Parathyroid adenoma (tissue), 2 donors: Measurements from ENCODE around the gene SUGP2.
"Not testable (repeated sequence)": the region's sequence is repeated elsewhere in the genome, so short reads cannot be mapped to it uniquely, and the experiment has no call there.

ENCODE experiments used
- H2AFZ ChIP-seq: fragments of 300-600 bp; sonication (generic); one replicate; pipeline ENCODE4 v1.7.0; 2017; ENCODE audit warnings: antibody characterized with exemption, mild to moderate bottlenecking
- H3K27ac ChIP-seq: fragments of 300-600 bp; sonication (generic); one replicate; pipeline ENCODE4 v1.7.0; 2017
- H3K27me3 ChIP-seq: fragments of 300-600 bp; sonication (generic); one replicate; pipeline ENCODE4 v1.7.0; 2017; ENCODE audit warnings: low read length; ENCODE audit not compliant: control insufficient read depth, insufficient read depth
- H3K36me3 ChIP-seq: fragments of 300-600 bp; sonication (generic); one replicate; pipeline ENCODE4 v1.7.0; 2017; ENCODE audit warnings: low read length; ENCODE audit not compliant: control insufficient read depth, insufficient read depth
- H3K4me1 ChIP-seq: fragments of 300-600 bp; sonication (generic); one replicate; pipeline ENCODE4 v1.7.0; 2017; ENCODE audit warnings: control low read depth
- H3K4me2 ChIP-seq: fragments of 300-600 bp; sonication (generic); one replicate; pipeline ENCODE4 v1.7.0; 2017; ENCODE audit warnings: low read length
- H3K4me3 ChIP-seq: fragments of 300-600 bp; sonication (generic); one replicate; pipeline ENCODE4 v1.7.0; 2017; ENCODE audit warnings: low read depth, low read length
- H3K79me2 ChIP-seq: fragments of 300-600 bp; sonication (generic); one replicate; pipeline ENCODE4 v1.7.0; 2017; ENCODE audit warnings: control low read depth
- H3K9ac ChIP-seq: fragments of 300-600 bp; sonication (generic); one replicate; pipeline ENCODE4 v1.7.0; 2017; ENCODE audit warnings: mild to moderate bottlenecking
- H3K9me3 ChIP-seq: fragments of 300-600 bp; sonication (generic); one replicate; pipeline ENCODE4 v1.7.0; 2017; ENCODE audit warnings: low read length; ENCODE audit not compliant: control insufficient read depth
- TF ChIP-seq, protein P1 (sequence below): fragments of 300-600 bp; sonication (generic); IDR thresholded peaks from one replicate; pipeline ENCODE4 v1.7.0; 2017; ENCODE audit warnings: antibody characterized with exemption, mild to moderate bottlenecking
- donor health status: primary hyperparathyroidism.

The SUGP2 gene

DNA sequence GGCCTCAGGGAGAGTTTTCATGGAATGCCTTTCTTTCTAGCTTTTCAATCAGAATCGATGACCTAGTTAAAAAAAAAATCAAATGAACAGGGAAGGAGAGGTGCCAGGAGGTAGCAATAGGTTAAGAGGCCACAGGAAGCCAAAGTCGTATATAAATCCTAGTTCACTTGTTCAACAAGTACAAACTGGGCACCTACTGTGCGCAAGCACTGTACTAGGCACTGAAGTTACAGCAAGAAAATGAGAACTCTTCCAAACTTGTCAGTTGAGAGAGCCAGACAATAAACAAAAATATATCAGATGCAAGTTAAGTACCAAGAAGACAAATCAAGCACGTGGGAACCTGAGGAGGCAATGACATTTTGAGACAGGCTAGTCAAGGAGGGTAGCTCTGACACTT, 6.1 kb downstream of the SUGP2 start:
- no peaks in the 10 kb centered on the region for H3K27me3 ChIP-seq
- H3K4me3 ChIP-seq = no peak overlapping the region
- H3K4me1 ChIP-seq = no peaks in the 10 kb centered on the region
- TF ChIP-seq, protein P1, sequence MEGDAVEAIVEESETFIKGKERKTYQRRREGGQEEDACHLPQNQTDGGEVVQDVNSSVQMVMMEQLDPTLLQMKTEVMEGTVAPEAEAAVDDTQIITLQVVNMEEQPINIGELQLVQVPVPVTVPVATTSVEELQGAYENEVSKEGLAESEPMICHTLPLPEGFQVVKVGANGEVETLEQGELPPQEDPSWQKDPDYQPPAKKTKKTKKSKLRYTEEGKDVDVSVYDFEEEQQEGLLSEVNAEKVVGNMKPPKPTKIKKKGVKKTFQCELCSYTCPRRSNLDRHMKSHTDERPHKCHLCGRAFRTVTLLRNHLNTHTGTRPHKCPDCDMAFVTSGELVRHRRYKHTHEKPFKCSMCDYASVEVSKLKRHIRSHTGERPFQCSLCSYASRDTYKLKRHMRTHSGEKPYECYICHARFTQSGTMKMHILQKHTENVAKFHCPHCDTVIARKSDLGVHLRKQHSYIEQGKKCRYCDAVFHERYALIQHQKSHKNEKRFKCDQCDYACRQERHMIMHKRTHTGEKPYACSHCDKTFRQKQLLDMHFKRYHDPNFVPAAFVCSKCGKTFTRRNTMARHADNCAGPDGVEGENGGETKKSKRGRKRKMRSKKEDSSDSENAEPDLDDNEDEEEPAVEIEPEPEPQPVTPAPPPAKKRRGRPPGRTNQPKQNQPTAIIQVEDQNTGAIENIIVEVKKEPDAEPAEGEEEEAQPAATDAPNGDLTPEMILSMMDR = no peak
- H3K9ac ChIP-seq = no peak overlapping the region
- H3K4me2 ChIP-seq = no peak overlapping the region
- peaks cover 25% of the 10 kb centered on the region for H3K79me2 ChIP-seq
- H3K27ac ChIP-seq = no peak overlapping the region
- no peaks in the 10 kb centered on the region for H3K36me3 ChIP-seq
- H3K9me3 ChIP-seq = no peaks in the 10 kb centered on the region
- no peak overlapping the region for H2AFZ ChIP-seq

DNA sequence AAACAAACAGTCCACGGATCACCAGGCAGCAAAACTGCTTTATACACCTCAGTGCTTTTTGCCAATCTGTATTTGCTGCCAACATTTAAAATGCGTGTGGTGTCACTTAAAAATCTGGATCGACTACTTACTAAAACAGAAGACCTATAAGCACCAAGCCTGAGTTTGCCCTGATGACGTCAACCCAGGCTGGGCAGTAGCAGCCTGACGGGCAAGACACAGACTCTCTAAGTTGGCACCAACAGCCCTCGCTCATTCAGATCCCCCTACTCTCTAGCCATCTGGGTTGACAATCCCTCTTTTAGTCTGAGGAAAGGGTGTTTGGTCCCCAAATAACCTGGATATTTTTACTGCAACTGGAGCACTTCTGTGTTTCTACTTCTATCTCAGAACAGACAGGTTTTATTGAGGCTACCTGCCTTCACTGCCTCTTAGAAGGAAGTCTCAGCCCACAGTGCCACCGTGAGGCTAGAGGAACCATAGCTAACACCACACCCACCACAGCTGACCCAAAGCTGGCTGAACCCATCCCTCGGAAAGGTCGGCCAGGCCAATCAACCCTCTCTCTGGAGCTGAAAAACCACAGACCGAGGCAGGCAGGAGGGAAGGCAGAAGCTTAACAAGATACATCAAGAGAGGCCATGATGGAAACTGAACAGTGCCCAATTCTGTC, 6.9 kb downstream of the SUGP2 start:
- H3K9me3 ChIP-seq = no peaks in the 10 kb centered on the region
- H3K4me1 ChIP-seq = no peaks in the 10 kb centered on the region
- no peak overlapping the region for H3K9ac ChIP-seq
- no peaks in the 10 kb centered on the region for H3K36me3 ChIP-seq
- no peak overlapping the region for H2AFZ ChIP-seq
- no peaks in the 10 kb centered on the region for H3K27me3 ChIP-seq
- H3K27ac ChIP-seq = no peak overlapping the region
- H3K4me2 ChIP-seq = no peak overlapping the region
- H3K4me3 ChIP-seq = no peak overlapping the region
- peaks cover 22% of the 10 kb centered on the region for H3K79me2 ChIP-seq
- TF ChIP-seq, protein P1 = no peak

DNA sequence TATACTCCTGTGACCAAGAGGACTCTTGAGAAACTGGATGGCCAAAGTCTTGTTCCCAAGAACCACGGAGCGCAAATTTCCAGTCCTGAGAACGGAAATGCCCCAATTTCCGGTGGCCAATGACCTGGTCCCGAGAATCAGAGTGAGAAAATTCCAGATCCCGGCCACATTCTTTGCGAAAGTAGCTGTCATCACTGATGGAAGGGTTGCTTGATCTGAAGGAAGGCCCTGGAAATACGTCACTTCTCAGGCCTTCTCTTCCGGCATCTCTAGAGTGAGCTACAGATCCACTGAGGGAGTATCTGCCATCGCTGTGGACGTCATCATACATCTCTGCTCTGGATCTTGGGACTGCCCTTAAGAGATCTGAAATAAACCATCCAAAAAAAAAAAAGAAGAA, 7.5 kb downstream of the SUGP2 start:
- no peak overlapping the region for H3K4me3 ChIP-seq

DNA sequence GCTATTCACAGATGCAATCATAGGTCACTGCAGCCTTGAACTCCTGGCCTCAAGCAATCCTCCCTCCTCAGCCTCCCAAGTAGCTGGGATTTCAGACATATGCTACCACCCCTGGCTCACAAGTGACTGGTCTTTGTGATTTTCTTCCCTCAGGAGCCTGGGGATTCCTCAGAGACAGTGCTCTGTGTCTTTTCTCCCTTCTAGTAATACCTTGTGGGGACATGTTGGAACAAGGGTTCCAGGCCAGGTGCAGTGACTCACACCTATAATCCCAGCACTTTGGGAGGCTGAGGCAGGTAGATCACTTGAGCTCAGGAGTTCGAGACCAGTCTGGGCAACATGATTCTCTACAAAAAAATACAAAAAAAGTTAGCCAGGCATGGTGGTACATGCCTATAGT, 9.9 kb downstream of the SUGP2 start:
- H3K4me1 ChIP-seq, H3K27me3 ChIP-seq, H3K9ac ChIP-seq, H3K9me3 ChIP-seq, H3K36me3 ChIP-seq, H3K27ac ChIP-seq, H3K4me2 ChIP-seq, H3K4me3 ChIP-seq, H2AFZ ChIP-seq: not testable (repeated sequence)
- H3K79me2 ChIP-seq = peaks cover 13% of the 10 kb centered on the region

More for the DNA sequence above, 7.5 kb downstream of the SUGP2 start:
- no peak overlapping the region for H2AFZ ChIP-seq
- TF ChIP-seq, protein P1 = no peak
- no peaks in the 10 kb centered on the region for H3K27me3 ChIP-seq
- no peaks in the 10 kb centered on the region for H3K36me3 ChIP-seq
- no peak overlapping the region for H3K27ac ChIP-seq
- peaks cover 20% of the 10 kb centered on the region for H3K79me2 ChIP-seq
- H3K9me3 ChIP-seq = no peaks in the 10 kb centered on the region
- H3K4me2 ChIP-seq = no peak overlapping the region
- no peak overlapping the region for H3K9ac ChIP-seq
- no peaks in the 10 kb centered on the region for H3K4me1 ChIP-seq

DNA sequence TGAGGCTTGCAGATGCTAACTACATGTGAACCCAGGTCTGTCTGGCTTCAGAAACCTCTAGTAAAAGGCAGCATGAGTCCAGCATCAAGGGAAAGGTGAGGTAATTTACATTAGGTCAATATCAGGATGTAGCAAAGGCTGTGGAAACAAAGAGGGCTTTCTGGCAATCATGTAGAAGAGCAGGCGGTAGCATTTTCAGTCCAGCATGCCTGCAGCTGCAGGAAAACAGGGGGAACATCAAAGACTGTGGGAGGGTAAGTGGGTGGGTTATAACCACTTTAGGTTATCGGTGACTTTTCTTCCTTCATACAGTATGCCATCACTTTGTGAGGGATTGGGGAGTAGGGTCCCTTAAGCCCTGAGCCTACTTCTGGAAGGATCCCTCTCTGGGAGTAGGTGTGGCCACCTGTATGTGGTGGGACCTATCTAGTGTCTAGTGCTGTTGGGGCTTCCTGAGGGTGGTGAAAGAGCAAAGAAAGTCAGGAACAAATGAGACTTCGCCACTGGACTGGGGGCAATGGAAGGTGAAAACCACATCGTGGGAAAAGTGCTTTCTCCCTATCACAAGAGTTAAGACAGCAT, 10.8 kb downstream of the SUGP2 start:
- Histone ChIP-seq H3K36me3 (no peaks in the 10 kb centered on the region), H3K4me2 (no peak overlapping the region), H3K4me3 (no peak overlapping the region), H2AFZ (no peak overlapping the region), H3K79me2 (peaks cover 14% of the 10 kb centered on the region), H3K9ac (no peak overlapping the region), H3K4me1 (no peaks in the 10 kb centered on the region), H3K27me3 (no peaks in the 10 kb centered on the region), H3K9me3 (no peaks in the 10 kb centered on the region), H3K27ac (no peak overlapping the region)
- TF ChIP-seq, protein P1 = no peak
